ENCODE results near the gene EEF1AKMT1.
A peak's percentile ranks its signal among the peaks of the same experiment; 100 is the strongest.

EEF1AKMT1 gene

DNA sequence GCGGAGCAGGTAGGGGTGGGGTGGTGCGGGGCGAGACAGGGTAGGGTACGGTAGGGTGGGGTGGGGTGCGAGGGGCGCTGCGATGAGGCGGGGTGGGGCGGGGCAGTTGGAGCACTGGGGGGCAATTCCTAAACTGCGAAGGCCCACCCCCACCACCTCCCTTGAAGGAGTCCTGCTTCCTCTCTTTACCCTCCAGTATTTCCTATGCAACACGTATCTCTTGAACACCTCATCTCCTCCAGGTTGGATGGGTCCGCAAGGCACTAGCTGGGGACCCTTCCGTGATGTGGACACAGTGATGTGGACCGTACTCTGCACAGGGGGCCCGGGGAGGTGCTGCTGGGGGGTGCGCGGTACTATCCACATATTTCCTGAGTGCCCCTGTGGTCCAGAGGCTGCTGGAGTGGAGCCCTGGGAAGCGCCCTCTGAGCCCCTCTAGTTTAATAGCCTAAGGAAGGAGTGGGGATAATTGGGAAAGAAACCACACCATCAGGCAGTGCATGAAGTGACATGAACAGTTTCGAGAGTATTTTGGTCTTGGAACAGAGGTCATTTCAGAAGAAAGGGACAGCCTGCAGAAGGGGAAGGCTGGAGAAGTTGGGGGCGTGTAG, 69.2 kb downstream of the EEF1AKMT1 start:
- Mint-ChIP-seq H3K4me1 (peaks cover 13% of the 10 kb centered on the region), H3K27me3 (ENCODE audit: low read depth, poor library complexity) (peaks cover 67% of the 10 kb centered on the region), H3K9me3 (peaks cover 5% of the 10 kb centered on the region), H3K27ac (peak overlapping the region; percentile 2), H3K4me3 (peak overlapping the region; percentile 81), H3K36me3 (ENCODE audit: low read depth) (peaks cover 6% of the 10 kb centered on the region)
- TF ChIP-seq, protein P1, sequence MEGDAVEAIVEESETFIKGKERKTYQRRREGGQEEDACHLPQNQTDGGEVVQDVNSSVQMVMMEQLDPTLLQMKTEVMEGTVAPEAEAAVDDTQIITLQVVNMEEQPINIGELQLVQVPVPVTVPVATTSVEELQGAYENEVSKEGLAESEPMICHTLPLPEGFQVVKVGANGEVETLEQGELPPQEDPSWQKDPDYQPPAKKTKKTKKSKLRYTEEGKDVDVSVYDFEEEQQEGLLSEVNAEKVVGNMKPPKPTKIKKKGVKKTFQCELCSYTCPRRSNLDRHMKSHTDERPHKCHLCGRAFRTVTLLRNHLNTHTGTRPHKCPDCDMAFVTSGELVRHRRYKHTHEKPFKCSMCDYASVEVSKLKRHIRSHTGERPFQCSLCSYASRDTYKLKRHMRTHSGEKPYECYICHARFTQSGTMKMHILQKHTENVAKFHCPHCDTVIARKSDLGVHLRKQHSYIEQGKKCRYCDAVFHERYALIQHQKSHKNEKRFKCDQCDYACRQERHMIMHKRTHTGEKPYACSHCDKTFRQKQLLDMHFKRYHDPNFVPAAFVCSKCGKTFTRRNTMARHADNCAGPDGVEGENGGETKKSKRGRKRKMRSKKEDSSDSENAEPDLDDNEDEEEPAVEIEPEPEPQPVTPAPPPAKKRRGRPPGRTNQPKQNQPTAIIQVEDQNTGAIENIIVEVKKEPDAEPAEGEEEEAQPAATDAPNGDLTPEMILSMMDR (IDR thresholded peaks at IDR 0.05): no peak
- no peak for DNase-seq

DNA sequence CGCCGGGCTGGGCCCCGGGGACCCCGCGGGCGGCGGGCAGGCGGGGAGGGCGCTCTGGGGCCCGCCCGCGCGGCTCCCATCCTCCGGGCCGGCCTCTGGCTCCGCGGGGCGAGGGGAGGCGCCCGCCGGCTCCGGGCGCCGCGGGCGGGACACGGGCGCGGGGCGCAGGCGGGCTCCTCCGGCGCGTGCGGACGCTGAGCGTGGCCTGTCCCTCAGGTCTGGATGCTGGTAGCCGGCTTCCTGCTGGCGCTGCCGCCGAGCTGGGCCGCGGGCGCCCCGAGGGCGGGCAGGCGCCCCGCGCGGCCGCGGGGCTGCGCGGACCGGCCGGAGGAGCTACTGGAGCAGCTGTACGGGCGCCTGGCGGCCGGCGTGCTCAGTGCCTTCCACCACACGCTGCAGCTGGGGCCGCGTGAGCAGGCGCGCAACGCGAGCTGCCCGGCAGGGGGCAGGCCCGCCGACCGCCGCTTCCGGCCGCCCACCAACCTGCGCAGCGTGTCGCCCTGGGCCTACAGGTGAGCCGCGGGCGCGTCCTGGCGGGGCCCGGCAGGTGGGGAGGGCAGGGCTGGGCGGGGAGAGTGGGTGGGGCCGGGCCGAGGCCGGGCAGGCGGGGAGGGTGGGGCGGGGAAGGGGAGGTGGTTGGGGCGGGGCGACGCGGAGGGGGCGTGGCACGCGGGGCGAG, 69.8 kb downstream of the EEF1AKMT1 start:
- DNase-seq: peak; percentile 81
- peaks cover 6% of the 10 kb centered on the region for H3K36me3 Mint-ChIP-seq (ENCODE audit: low read depth)
- H3K27ac Mint-ChIP-seq: no peak overlapping the region
- peaks cover 74% of the 10 kb centered on the region for H3K27me3 Mint-ChIP-seq (ENCODE audit: low read depth, poor library complexity)
- TF ChIP-seq, protein P1 (IDR thresholded peaks at IDR 0.05): peak; percentile 23
- H3K9me3 Mint-ChIP-seq: peaks cover 5% of the 10 kb centered on the region
- peak overlapping the region; percentile 81 for H3K4me3 Mint-ChIP-seq
- H3K4me1 Mint-ChIP-seq: peaks cover 13% of the 10 kb centered on the region

DNA sequence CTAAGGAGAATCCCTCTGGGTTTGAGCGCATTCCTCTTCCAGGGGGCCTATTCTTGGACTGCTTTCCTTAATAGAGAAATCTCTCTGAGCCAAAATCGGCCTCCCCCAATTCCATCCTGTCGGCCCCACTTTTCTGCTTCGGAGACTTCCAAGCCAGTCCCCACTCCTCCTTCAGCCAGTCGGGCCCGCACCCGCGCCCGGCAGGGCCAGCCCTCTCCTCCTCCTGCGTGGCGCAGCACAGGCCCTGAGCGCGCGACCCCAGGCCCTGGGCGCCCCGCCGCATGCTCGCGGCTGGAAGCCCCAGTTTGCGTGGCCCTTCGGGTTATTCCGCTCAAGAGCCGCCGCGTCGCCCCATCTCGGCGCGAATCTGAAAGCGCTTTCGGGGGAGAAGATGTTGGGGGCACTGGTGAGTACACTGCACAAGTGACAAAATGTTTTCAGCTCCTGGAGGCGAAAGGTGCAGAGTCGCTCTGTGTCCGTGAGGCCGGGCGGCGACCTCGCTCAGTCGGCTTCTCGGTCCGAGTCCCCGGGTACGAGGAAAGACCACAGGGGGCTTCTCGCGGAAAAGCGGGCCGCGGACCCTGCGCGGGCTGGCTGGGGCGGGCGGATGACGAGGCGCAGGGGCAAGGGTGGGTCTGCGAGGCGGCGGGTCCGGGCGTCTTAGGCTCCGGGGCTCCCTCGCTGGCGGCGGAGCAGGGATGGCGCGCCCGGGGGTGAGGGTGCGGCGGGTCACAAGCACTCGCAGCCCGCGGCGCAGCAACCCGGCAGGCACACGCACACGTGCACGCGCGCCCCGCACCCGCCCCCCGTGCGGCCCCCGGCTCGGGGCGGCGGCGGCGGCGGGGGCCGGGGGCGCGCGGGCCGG, 70.6 kb downstream of the EEF1AKMT1 start, which contains the start of gene IL17D:
IL17D (plus strand) TSS at position 785 of the 865 bp plus-strand sequence. CDS start 303 bp downstream, outside the sequence.
- H3K36me3 Mint-ChIP-seq (ENCODE audit: low read depth): peaks cover 6% of the 10 kb centered on the region
- peak within 1 kb of the TSS; percentile 91 for H3K4me3 Mint-ChIP-seq
- TF ChIP-seq, protein P1 (IDR thresholded peaks at IDR 0.05): no peak
- H3K4me1 Mint-ChIP-seq: peaks cover 13% of the 10 kb centered on the region
- DNase-seq: peak; percentile 56
- peaks cover 81% of the 10 kb centered on the region for H3K27me3 Mint-ChIP-seq (ENCODE audit: low read depth, poor library complexity)
- H3K27ac Mint-ChIP-seq: no peak within 1 kb of the TSS
- peaks cover 5% of the 10 kb centered on the region for H3K9me3 Mint-ChIP-seq

DNA sequence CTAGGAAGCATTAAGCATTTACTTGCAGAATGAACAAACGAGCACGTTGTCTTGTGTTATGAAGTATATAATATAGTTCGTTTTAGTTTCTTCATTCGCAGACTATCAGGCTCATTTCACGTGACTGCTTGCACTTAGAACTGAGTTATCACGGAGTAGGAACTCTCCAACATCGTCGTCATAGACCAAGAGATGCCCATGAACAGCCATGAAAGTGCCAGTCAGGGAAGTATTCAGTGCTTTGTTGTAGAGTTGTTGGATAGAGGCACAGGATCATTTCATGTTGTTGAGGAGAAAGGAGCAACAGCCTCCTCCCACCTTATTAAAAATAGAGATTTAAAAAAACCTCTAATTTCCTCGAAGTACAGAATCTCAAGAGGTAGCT, 71.2 kb downstream of the EEF1AKMT1 start:
- peaks cover 13% of the 10 kb centered on the region for H3K4me1 Mint-ChIP-seq
- H3K27me3 Mint-ChIP-seq (ENCODE audit: low read depth, poor library complexity): peaks cover 84% of the 10 kb centered on the region
- peak overlapping the region; percentile 91 for H3K4me3 Mint-ChIP-seq
- no peak overlapping the region for H3K27ac Mint-ChIP-seq
- DNase-seq: no peak
- H3K36me3 Mint-ChIP-seq (ENCODE audit: low read depth): peaks cover 6% of the 10 kb centered on the region
- peaks cover 5% of the 10 kb centered on the region for H3K9me3 Mint-ChIP-seq
- TF ChIP-seq, protein P1 (IDR thresholded peaks at IDR 0.05): no peak

DNA sequence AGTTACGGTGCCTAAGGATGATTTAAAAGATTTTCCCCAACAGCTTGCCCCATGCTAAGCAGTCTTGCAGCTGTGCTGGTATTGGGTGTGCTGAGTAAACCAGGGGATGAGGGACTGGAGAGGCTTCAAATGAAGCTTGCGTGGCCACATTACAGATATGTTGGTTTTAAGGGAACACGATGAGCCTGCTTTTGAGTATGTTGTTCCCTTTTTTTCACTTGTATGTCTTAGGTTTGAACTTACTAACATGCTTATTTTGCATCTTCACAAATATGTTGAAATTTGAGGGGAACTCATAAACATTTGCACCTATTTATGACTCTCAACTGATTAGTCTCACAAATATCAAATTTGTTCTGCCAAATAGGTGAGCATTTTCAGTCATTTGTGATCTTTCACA, 72.3 kb downstream of the EEF1AKMT1 start:
- Mint-ChIP-seq H3K9me3 (peaks cover 5% of the 10 kb centered on the region), H3K4me3 (no peak overlapping the region), H3K27ac (no peak overlapping the region), H3K27me3 (ENCODE audit: low read depth, poor library complexity) (peaks cover 83% of the 10 kb centered on the region), H3K4me1 (peaks cover 13% of the 10 kb centered on the region), H3K36me3 (ENCODE audit: low read depth) (peaks cover 6% of the 10 kb centered on the region)
- no peak for DNase-seq
- TF ChIP-seq, protein P1 (IDR thresholded peaks at IDR 0.05): no peak

Measured in nephron progenitor cell (in vitro differentiated cells).